GM13976 (cell line): ENCODE data around the gene ADGRA1.

Source experiments
- DNase-seq: peaks from one replicate; pipeline ENCODE4 v3.0.0; 2012; ENCODE audit warnings: low spot score
- in situ Hi-C: fragments of 300-500 bp; cut with MboI; formaldehyde crosslinking; loops from one replicate; pipeline ENCODE4 v1.12.0; 2022; ENCODE audit warnings: low sequenced_read_pairs, mixed read lengths, inconsistent platforms; ENCODE audit not compliant: unreplicated experiment
- TF ChIP-seq, protein P1 (sequence below): IDR thresholded peaks from 2 replicates; pipeline ENCODE4 v1.5.1; 2012; ENCODE audit warnings: borderline replicate concordance, mild to moderate bottlenecking; ENCODE audit not compliant: insufficient read depth; ENCODE audit errors: extremely low read depth, missing control alignments, control extremely low read depth

The ADGRA1 gene

DNA sequence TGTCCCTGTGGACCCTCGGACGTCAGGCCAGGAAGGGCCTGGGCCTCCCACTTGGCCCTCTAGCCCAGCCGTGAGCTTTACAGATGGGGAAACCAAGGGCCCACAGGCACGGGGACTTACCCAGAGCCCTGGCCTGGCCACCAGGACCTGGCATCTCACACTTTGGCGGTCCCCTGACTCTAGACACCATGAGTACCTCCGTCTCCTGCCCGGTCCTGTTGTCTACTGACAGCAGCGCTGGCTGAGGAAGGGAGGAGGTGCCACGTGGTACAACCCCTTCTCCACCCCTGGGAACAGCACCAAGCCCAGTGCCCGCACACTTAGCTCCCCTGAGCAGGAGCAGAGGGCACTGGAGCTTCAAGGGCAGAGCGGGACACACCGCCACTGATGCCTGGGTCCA, 26.1 kb downstream of the ADGRA1 start:
- in situ Hi-C loops, result no loop called here
- TF ChIP-seq, protein P1, sequence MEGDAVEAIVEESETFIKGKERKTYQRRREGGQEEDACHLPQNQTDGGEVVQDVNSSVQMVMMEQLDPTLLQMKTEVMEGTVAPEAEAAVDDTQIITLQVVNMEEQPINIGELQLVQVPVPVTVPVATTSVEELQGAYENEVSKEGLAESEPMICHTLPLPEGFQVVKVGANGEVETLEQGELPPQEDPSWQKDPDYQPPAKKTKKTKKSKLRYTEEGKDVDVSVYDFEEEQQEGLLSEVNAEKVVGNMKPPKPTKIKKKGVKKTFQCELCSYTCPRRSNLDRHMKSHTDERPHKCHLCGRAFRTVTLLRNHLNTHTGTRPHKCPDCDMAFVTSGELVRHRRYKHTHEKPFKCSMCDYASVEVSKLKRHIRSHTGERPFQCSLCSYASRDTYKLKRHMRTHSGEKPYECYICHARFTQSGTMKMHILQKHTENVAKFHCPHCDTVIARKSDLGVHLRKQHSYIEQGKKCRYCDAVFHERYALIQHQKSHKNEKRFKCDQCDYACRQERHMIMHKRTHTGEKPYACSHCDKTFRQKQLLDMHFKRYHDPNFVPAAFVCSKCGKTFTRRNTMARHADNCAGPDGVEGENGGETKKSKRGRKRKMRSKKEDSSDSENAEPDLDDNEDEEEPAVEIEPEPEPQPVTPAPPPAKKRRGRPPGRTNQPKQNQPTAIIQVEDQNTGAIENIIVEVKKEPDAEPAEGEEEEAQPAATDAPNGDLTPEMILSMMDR, result no peak
- DNase-seq, result no peak

DNA sequence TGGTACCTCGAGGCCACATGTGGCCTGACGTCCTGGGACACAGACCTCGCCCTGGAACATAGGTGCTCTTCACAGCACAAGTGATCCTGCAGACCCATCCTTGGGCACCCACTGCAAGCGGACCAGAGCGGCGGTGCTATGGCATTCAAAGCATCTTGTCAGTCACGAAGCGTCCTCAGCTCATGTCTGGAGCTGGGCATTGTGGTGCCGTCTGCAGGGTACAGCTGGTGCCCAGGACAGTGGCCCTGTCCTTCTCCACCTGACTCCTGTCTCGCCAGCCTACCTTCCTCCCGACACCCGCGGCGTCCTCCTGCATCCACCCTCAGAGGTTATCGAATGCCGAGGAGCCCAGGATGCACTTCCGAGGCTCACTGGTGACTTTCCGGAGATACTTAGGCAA, 26.5 kb downstream of the ADGRA1 start:
- TF ChIP-seq, protein P1, result no peak
- in situ Hi-C loops, result no loop called here

DNA sequence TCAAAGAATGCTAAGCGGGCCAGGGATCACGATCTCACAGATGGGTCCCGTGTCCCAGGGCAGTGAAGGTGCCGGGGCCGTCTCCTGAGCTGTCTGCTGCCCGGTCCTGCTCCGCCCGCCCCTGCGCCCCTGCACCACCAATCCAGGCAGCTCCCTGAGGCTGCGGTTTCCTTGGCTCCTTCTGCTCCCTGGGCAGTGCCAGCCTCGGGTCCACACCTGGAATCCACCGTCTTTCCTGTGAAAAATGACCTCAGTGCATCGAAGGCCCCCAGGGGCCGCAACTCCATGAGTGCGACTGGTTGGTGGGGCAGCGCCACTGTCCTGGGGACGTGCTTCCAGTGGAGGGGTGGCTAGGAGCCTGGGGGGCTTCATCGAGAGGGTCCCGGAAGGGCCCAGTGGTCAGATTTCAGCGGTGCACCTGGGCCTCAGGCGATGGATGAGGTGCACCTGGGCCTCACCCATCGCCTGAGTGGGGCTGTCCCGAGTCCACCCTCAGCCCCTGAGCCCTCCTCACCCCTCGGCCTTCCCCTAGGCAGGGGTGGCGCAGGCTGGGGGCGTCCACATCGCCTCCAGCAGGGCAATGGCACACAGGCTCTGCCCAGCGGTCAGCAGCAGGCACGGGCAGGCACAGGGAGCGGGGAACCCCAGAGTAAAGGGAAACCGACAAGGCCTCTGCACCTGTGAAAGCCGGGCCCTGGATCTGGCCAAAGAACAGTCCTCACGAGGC, 27.2 kb downstream of the ADGRA1 start:
- TF ChIP-seq, protein P1, result no peak
- no peak for DNase-seq
- in situ Hi-C loops, result no loop called here

More for the DNA sequence above, 26.5 kb downstream of the ADGRA1 start:
- no peak for DNase-seq

DNA sequence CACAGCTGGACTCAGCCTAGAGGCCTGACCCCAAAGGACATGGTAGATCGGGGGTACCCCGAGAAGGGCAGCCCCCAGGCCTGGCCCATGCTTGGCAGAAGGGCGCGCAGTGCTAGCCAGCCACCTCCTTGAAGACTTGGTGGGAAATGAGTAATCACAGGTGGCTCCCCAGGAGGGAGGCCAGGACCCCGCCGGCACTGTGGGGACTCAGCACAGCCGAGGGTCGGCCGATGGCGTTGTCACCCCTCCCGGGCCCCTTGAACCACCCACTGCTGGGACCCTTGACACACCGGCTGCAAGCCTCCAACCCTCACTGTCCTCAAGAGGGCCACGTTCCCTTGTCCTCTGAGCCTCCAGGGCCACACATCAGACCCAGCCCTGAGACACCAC, 27.7 kb downstream of the ADGRA1 start:
- in situ Hi-C loops, result no loop called here

DNA sequence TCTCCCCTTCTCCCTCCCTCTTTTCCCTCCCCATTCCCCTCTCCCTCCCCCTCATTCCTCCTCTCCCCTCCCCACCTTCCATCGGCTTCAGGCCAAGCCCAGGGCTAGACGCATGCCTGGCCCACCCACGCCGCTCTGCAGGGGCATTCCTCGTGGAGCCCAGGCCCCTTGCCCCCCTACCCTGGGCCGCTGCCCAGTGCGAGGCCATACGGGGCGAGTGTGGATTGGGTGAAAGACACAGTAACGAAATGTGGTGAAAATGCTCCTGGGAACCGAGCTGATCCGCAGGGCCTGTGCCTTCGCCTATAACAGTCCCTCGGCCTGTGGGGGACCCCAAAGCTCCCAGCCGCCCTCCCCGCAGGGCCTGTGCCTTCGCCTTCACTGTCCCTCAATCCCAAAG, 28.3 kb downstream of the ADGRA1 start:
- in situ Hi-C loops, result no loop called here
- no peak for DNase-seq
- TF ChIP-seq, protein P1, result no peak

More for the DNA sequence above, 27.7 kb downstream of the ADGRA1 start:
- TF ChIP-seq, protein P1, result no peak
- no peak for DNase-seq

DNA sequence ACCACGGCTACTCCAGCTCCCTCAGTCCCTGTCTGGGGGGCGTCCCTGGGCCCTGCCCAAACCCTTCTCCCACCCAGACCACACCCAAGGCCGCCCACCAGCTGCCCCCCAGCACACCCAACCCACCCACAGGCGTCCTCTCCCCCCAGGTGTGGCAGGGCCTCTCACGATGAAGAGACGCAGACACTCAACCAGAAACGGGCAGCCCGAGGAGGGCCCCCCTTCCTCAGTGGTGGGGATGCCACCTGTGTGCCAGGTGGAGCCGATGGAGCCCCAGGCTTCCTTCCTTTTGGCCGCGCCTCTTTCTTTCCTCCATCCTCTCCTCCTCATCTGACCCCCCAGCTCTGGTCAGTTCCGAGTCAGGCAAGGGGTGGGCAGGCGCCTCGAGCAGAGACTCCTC, 28.7 kb downstream of the ADGRA1 start:
- TF ChIP-seq, protein P1, result no peak
- no peak for DNase-seq
- in situ Hi-C loops, result no loop called here

DNA sequence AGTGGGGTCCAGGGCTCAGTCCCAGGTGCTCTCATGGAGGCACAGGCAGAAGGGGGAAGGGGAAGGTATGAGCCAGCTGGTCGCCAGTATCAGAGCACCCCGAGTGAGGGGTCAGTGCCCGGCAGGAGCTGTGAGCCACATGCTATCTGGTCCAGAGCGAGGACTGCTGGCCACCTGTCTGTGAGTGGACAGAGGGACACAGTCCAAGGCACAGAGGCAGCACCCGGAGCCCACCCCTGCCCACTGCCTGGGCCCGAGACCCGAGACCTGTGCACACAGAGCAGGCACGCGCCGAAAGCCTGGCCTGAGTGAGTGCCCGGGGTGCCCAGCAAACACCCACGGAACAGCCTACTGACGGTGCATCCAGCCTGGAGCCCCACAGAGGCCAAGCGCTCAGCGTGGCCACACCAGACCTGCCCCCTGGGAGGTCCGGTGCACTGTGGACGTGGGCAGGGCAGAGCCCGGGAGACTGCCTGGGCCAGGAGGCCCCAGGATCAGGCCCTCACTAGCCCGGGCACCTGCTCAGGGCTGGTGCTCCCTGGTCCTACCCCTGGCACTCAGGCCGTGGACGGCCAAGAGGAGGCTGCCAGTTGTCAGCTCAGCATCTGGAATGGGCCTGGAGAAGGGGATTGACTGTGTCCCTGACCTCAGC, 29.4 kb downstream of the ADGRA1 start:
- no peak for DNase-seq
- TF ChIP-seq, protein P1, result no peak
- in situ Hi-C loops, result no loop called here
